ENCODE data around the gene KRT3. TPM values are rescaled to one million over a fixed set of nuclear protein-coding genes. Genes with fewer than 3 reads are reported as not detected.

Gene KRT3
- total and polyA plus RNA-seq, 2 experiments from 2014 or later, result not detected

- Histone ChIP-seq H3K27ac (no peak overlapping the region), H3K4me1 (ENCODE audit: low read depth) (no peaks in the 10 kb centered on the region), H3K4me3 (no peak overlapping the region), H3K36me3 (no peaks in the 10 kb centered on the region), H3K27me3 (peaks cover 4% of the 10 kb centered on the region), H3K9me3 (ENCODE audit: low read depth) (no peaks in the 10 kb centered on the region)
- TF ChIP-seq CTCF (IDR thresholded peaks at IDR 0.05; ENCODE audit: low read depth, low read length), result no peak
- no peak for DNase-seq (ENCODE audit: low read depth in 1 of 2, low spot score in 1 of 2)
Observed at GRCh38 chr12:52756281-52756960, 39.5 kb downstream of the KRT3 start.

- Histone ChIP-seq H3K4me1 (ENCODE audit: low read depth) (no peaks in the 10 kb centered on the region), H3K27me3 (peaks cover 4% of the 10 kb centered on the region), H3K9me3 (ENCODE audit: low read depth) (no peaks in the 10 kb centered on the region), H3K36me3 (no peaks in the 10 kb centered on the region), H3K27ac (no peak overlapping the region), H3K4me3 (no peak overlapping the region)
- no peak for DNase-seq (ENCODE audit: low read depth in 1 of 2, low spot score in 1 of 2)
- TF ChIP-seq CTCF (IDR thresholded peaks at IDR 0.05; ENCODE audit: low read depth, low read length), result no peak
Observed at GRCh38 chr12:52755533-52755932, 40.4 kb downstream of the KRT3 start.

GRCh38 chr12:52754135-52754534 is 41.8 kb downstream of the KRT3 start:
- no peak for TF ChIP-seq CTCF (IDR thresholded peaks at IDR 0.05; ENCODE audit: low read depth, low read length)
- Histone ChIP-seq H3K4me3 (no peak overlapping the region), H3K27ac (no peak overlapping the region), H3K9me3 (ENCODE audit: low read depth) (no peaks in the 10 kb centered on the region), H3K27me3 (peaks cover 4% of the 10 kb centered on the region), H3K36me3 (no peaks in the 10 kb centered on the region), H3K4me1 (ENCODE audit: low read depth) (no peaks in the 10 kb centered on the region)
- no peak for DNase-seq (ENCODE audit: low read depth in 1 of 2, low spot score in 1 of 2)

DNA sequence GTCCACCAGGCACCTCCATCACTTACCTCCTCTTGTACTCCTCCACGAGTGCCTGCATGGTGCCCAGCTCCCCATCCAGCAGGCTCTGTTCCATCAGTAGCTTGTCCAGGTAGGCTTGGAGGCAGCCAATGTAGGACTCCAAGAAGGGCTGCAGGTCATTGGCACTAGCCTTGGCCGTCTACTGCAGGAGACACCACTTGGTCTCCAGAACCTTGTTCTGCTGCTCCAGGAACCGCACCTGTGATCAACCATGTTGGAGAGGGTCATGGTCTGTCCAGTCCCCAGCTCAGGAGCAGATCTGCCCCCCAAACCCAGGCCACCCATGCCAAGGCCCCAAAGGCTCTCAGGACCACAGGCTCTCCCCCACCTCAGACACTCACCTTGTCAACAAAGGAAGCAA is 42.6 kb downstream of the KRT3 start:
- no peak for TF ChIP-seq CTCF (IDR thresholded peaks at IDR 0.05; ENCODE audit: low read depth, low read length)
- Histone ChIP-seq H3K36me3 (no peaks in the 10 kb centered on the region), H3K4me1 (ENCODE audit: low read depth) (no peaks in the 10 kb centered on the region), H3K4me3 (no peak overlapping the region), H3K27me3 (peaks cover 4% of the 10 kb centered on the region), H3K9me3 (ENCODE audit: low read depth) (no peaks in the 10 kb centered on the region), H3K27ac (no peak overlapping the region)
- no peak for DNase-seq (ENCODE audit: low read depth in 1 of 2, low spot score in 1 of 2)

DNA sequence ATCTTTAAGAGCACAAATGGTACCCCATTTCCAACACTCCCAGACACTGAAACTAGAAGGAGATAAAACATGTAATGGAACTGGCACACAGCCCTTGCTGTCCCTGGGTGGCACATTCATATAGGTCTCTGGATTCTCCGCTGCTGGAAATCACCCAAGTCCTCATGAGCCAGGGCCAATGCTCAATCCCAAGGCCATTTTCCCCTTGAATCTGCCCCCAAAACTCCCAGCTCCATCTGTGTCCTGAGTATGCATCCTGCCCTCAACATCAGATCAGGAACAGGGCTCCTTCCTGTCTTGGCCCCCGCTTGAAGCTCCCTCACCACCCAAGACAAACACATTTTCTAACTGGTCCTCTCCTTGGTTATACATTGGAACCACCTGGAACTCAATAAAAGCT is 43.4 kb downstream of the KRT3 start:
- Histone ChIP-seq H3K4me3 (no peak overlapping the region), H3K36me3 (no peaks in the 10 kb centered on the region), H3K27me3 (peaks cover 4% of the 10 kb centered on the region), H3K9me3 (ENCODE audit: low read depth) (no peaks in the 10 kb centered on the region), H3K4me1 (ENCODE audit: low read depth) (no peaks in the 10 kb centered on the region), H3K27ac (no peak overlapping the region)
- no peak for DNase-seq (ENCODE audit: low read depth in 1 of 2, low spot score in 1 of 2)
- no peak for TF ChIP-seq CTCF (IDR thresholded peaks at IDR 0.05; ENCODE audit: low read depth, low read length)
